Osteoblast (primary cell): ENCODE data around the gene ARSD. TPM values are rescaled to one million over a fixed set of nuclear protein-coding genes. Genes with fewer than 3 reads are reported as not detected.
"Not testable (repeated sequence)": the region's sequence is repeated elsewhere in the genome, so short reads cannot be mapped to it uniquely, and the experiment has no call there.

Source experiments
- DNase-seq: peaks from one replicate; pipeline ENCODE4 v3.0.0; 2011; ENCODE audit warnings: low spot score, mixed read lengths; ENCODE audit not compliant: insufficient read length; ENCODE audit errors: missing footprints
- H2AFZ ChIP-seq: 2 replicates; pipeline ENCODE4 v1.6.0; 2011; ENCODE audit warnings: mild to moderate bottlenecking, low read length
- H3K27ac ChIP-seq: 2 replicates; pipeline ENCODE4 v1.5.1; 2011; ENCODE audit warnings: mild to moderate bottlenecking, low read depth, low read length, moderate library complexity
- H3K27me3 ChIP-seq: 2 replicates; pipeline ENCODE4 v1.6.0; 2012; ENCODE audit warnings: mild to moderate bottlenecking, control low read depth, inconsistent platforms, low read length, moderate library complexity; ENCODE audit not compliant: insufficient read depth
- H3K36me3 ChIP-seq: 2 replicates; pipeline ENCODE4 v1.5.1; 2011; ENCODE audit warnings: mild to moderate bottlenecking, low read length, control low read depth, moderate library complexity; ENCODE audit not compliant: insufficient read depth
- H3K4me1 ChIP-seq: 2 replicates; pipeline ENCODE4 v1.5.1; 2011; ENCODE audit warnings: mild to moderate bottlenecking, low read length, control low read depth, moderate library complexity; ENCODE audit not compliant: insufficient read depth
- H3K4me2 ChIP-seq: 2 replicates; pipeline ENCODE4 v1.6.0; 2011; ENCODE audit warnings: mild to moderate bottlenecking, low read length; ENCODE audit not compliant: insufficient read depth
- H3K4me3 ChIP-seq: fragments of 200-600 bp; sonication (generic); 3 replicates; pipeline ENCODE4 v1.5.1; 2012; ENCODE audit warnings: mild to moderate bottlenecking, low read length, inconsistent platforms; ENCODE audit not compliant: insufficient read depth
- H3K79me2 ChIP-seq: 2 replicates; pipeline ENCODE4 v1.6.0; 2012; ENCODE audit warnings: mild to moderate bottlenecking, low read length, control low read depth, inconsistent platforms; ENCODE audit not compliant: insufficient read depth
- H3K9me3 ChIP-seq: 2 replicates; pipeline ENCODE4 v1.5.1; 2011; ENCODE audit warnings: low read depth, low read length, control low read depth
- H4K20me1 ChIP-seq: 2 replicates; pipeline ENCODE4 v1.6.0; 2012; ENCODE audit warnings: mild to moderate bottlenecking, low read length, control low read depth; ENCODE audit not compliant: insufficient read depth
- total RNA-seq: library from RNA; depleted of rRNA; stranded (reverse); fragments of >200 nt; gene quantifications from 2 replicates; pipeline ENCODE4 v1.2.3, GENCODE V29; 2012
- TF ChIP-seq, protein P1 (sequence below): IDR thresholded peaks from 2 replicates; pipeline ENCODE4 v1.5.1; 2011; ENCODE audit warnings: mild to moderate bottlenecking, low read depth, low read length, moderate library complexity; ENCODE audit errors: extremely low read depth

Gene ARSD
- total RNA-seq, 1 donor = 20.6 TPM

DNA sequence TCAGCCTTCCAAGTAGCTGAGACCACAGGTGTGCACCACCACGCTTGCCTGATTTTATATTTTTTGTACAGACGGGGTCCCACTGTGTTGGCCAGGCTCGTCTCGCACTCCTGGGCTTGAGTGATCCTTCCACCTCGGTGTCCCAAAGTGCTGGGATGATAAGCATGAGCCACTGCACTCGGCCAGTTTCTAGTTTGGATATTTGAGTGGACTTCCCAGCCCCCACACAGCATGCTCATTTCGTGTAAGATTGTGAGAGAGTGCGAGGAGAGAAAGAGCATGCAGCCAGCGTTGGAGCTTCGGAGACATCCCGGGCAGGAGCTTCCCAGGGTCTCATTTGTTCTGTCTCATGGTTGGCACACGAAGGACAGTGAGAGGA, 31.8 kb downstream of the ARSD start:
- no peak overlapping the region for H3K27ac ChIP-seq
- no peak overlapping the region for H3K4me3 ChIP-seq
- DNase-seq = no peak
- no peaks in the 10 kb centered on the region for H3K36me3 ChIP-seq
- TF ChIP-seq, protein P1, sequence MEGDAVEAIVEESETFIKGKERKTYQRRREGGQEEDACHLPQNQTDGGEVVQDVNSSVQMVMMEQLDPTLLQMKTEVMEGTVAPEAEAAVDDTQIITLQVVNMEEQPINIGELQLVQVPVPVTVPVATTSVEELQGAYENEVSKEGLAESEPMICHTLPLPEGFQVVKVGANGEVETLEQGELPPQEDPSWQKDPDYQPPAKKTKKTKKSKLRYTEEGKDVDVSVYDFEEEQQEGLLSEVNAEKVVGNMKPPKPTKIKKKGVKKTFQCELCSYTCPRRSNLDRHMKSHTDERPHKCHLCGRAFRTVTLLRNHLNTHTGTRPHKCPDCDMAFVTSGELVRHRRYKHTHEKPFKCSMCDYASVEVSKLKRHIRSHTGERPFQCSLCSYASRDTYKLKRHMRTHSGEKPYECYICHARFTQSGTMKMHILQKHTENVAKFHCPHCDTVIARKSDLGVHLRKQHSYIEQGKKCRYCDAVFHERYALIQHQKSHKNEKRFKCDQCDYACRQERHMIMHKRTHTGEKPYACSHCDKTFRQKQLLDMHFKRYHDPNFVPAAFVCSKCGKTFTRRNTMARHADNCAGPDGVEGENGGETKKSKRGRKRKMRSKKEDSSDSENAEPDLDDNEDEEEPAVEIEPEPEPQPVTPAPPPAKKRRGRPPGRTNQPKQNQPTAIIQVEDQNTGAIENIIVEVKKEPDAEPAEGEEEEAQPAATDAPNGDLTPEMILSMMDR = no peak
- no peaks in the 10 kb centered on the region for H3K9me3 ChIP-seq
- no peak overlapping the region for H2AFZ ChIP-seq
- no peak overlapping the region for H3K4me2 ChIP-seq
- H3K4me1 ChIP-seq = no peaks in the 10 kb centered on the region
- no peaks in the 10 kb centered on the region for H3K79me2 ChIP-seq
- H4K20me1 ChIP-seq = no peaks in the 10 kb centered on the region
- no peaks in the 10 kb centered on the region for H3K27me3 ChIP-seq

DNA sequence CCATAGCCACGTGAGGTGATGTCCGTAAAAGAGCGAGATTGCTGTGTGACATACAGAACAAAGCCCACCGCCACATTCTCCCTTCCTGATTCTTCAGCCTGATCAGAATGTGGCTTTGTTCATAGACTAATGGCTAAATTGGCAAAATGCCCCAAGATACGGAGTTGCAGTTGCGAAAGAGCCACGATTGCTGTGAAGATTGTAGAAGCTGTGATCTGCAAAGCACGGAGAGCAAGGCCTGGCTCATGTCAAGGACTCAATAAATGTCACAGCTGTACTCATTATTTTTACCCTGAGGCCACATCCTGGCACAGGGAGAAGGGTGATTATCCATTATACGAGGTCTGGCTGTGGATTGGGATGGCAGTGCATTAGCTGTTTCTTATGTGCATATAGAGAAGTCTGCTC, 34.2 kb downstream of the ARSD start:
- H3K36me3 ChIP-seq = no peaks in the 10 kb centered on the region
- H2AFZ ChIP-seq = no peak overlapping the region
- no peaks in the 10 kb centered on the region for H3K27me3 ChIP-seq
- no peaks in the 10 kb centered on the region for H4K20me1 ChIP-seq
- no peak overlapping the region for H3K4me2 ChIP-seq
- H3K4me1 ChIP-seq = no peaks in the 10 kb centered on the region
- no peaks in the 10 kb centered on the region for H3K79me2 ChIP-seq
- no peaks in the 10 kb centered on the region for H3K9me3 ChIP-seq
- H3K27ac ChIP-seq = no peak overlapping the region
- no peak for DNase-seq
- TF ChIP-seq, protein P1 = no peak
- H3K4me3 ChIP-seq = no peak overlapping the region

DNA sequence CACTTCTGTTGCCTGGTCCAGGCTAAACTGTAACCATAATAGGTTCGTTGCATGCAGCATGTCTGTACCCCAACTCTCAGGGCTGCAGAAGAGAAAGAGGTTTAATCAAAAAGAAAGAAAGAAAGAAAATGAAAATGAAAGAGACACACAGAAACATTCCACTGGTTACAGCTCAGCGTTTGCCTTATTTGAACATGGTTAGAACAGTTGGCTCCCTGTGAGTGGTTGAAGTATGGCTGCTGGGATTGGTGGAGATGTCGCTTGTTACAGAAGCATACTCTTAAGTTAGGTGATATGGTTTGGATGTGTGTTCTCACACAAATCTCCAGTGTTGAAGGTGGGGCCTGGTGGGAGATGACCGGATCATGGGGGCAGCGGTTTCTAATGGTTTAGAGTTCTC, 36.3 kb downstream of the ARSD start:
- Histone ChIP-seq H3K9me3 (no peaks in the 10 kb centered on the region), H3K27me3 (no peaks in the 10 kb centered on the region), H4K20me1 (no peaks in the 10 kb centered on the region), H2AFZ (no peak overlapping the region), H3K27ac (no peak overlapping the region), H3K4me2 (no peak overlapping the region), H3K36me3 (no peaks in the 10 kb centered on the region), H3K4me3 (no peak overlapping the region), H3K79me2 (no peaks in the 10 kb centered on the region), H3K4me1 (no peaks in the 10 kb centered on the region)
- TF ChIP-seq, protein P1 = no peak
- no peak for DNase-seq

DNA sequence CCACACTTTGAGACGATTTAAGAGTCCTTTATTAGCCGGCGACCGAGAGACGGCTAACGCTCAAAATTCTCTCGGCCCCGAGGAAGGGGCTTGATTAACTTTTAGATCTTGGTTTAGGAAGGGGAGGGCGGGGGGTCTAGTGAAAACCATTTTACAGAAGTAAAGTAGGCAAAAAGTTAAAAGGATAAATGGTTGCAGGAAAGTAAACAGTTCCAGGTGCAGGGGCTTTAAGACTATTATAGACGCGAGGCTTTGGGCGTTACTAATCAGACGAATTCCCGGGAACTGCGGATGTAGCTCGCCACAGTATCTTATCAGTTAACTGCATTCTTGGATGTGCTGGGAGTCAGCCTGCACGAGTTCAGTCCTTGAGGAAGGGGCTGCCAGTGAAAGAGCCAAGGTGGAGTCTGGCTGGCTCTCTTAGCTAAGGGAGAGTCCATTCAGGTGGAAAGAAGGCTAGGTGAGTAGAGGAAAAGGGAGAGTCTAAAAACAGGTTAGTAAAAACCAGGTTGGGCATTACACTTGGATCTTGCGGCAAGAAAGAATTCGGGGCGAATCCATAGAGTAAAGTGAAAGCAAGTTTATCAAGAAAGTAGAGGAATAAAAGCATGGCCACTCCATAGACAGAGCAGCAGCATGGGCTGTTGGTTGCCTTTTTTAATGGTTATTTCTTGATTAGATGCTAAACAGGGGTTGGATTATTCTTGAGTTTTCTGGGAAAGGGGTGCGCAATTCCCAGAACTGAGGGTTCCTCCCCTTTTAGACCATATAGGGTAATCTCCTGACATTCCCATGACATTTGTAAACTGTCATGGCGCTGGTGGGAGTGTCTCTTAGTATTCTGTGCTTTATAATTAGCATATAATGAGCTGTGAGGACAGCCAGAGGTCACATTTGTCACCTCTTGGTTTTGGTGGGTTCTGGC, 38.3 kb downstream of the ARSD start:
- not testable (repeated sequence) for H4K20me1 ChIP-seq, H3K27ac ChIP-seq, H3K4me1 ChIP-seq, H3K9me3 ChIP-seq, H2AFZ ChIP-seq, DNase-seq, H3K79me2 ChIP-seq, H3K4me3 ChIP-seq, H3K36me3 ChIP-seq, H3K27me3 ChIP-seq
- H3K4me2 ChIP-seq = peak overlapping the region; percentile 95
